Peyer's patch (tissue), 4 donors: ENCODE data around the gene CLCF1. TPM values are rescaled to one million over a fixed set of nuclear protein-coding genes. Genes with fewer than 3 reads are reported as not detected.

ENCODE experiments used
- DNase-seq, 3 donors: peaks; one replicate each; pipeline ENCODE4 v3.0.0-alpha.2; 2017 to 2019
- H3K27ac ChIP-seq, 4 donors: fragments of 200-600 bp; sonication (generic); one replicate each; pipeline ENCODE4 v1.5.1; 2016 to 2019
- H3K27me3 ChIP-seq, 2 donors: fragments of 200-600 bp; sonication (generic); one replicate each; pipeline ENCODE4 v1.5.1; 2019
- H3K36me3 ChIP-seq, 3 donors: fragments of 200-600 bp; sonication (generic); one replicate each; pipeline ENCODE4 v1.5.1; 2016 to 2019
- H3K4me1 ChIP-seq, 4 donors: fragments of 200-600 bp; sonication (generic); one replicate each; pipeline ENCODE4 v1.5.1; 2016 to 2019
- H3K4me3 ChIP-seq, 4 donors: fragments of 200-600 bp; sonication (generic); 1 replicate in 3 of 4; 2 replicates in 1 of 4; pipeline ENCODE4 v1.5.1; 2016 to 2019; ENCODE audit warnings: mild to moderate bottlenecking in 1 of 4
- H3K9me3 ChIP-seq, 4 donors: fragments of 200-600 bp; sonication (generic); one replicate each; pipeline ENCODE4 v1.5.1; 2016 to 2019; ENCODE audit warnings: mild to moderate bottlenecking in 1 of 4
- POLR2A ChIP-seq, 2 donors: fragments of 450-650 bp; IDR thresholded peaks; one replicate each; pipeline ENCODE4 v1.5.1; 2017; ENCODE audit warnings: antibody characterized with exemption in 2 of 2, mild to moderate bottlenecking in 2 of 2, moderate library complexity in 2 of 2
- total RNA-seq, 4 donors: library from RNA; depleted of rRNA; stranded (reverse); fragments of >200 nt; gene quantifications; one replicate each; pipeline ENCODE4 v1.1.0, GENCODE V29; 2016
- TF ChIP-seq, protein P1 (sequence below), 6 experiments: fragments of 450-650 bp in 4 of 6; fragments of 200-600 bp in 2 of 6; sonication (generic) in 1 of 6; IDR thresholded peaks; one replicate each; pipeline ENCODE4 v1.5.1; 2017 to 2019; ENCODE audit warnings: antibody characterized with exemption in 6 of 6, mild to moderate bottlenecking in 3 of 6, moderate library complexity in 1 of 6

The CLCF1 gene
- total RNA-seq, 4 donors from 2014 or later: 1.2 to 14.9 (median 7.5) TPM

DNA sequence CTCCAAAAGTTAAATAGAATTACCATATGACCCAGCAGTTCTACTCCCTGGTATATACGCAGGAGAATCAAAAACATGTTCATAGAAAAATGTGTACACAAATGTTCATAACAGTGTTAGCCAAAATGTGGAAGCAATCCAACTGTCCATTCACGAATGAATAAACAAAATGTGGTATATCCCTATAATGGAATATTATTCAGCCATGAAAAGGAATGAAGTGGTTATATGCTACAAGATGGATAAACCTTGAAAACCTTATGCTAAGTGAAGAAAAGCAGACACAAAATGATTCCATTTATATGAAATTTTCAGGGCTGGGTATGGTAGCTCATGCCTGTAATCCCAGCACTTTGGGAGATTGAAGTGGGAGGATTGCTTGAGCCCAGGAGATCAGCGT lies 36.1 kb downstream of the CLCF1 start:
- no peaks in the 10 kb centered on the region for H3K9me3 ChIP-seq
- DNase-seq: no peak
- H3K27ac ChIP-seq: no peak overlapping the region
- H3K27me3 ChIP-seq: no peaks in the 10 kb centered on the region
- no peak for TF ChIP-seq POLR2A (IDR thresholded peaks at IDR 0.05)
- TF ChIP-seq, protein P1, sequence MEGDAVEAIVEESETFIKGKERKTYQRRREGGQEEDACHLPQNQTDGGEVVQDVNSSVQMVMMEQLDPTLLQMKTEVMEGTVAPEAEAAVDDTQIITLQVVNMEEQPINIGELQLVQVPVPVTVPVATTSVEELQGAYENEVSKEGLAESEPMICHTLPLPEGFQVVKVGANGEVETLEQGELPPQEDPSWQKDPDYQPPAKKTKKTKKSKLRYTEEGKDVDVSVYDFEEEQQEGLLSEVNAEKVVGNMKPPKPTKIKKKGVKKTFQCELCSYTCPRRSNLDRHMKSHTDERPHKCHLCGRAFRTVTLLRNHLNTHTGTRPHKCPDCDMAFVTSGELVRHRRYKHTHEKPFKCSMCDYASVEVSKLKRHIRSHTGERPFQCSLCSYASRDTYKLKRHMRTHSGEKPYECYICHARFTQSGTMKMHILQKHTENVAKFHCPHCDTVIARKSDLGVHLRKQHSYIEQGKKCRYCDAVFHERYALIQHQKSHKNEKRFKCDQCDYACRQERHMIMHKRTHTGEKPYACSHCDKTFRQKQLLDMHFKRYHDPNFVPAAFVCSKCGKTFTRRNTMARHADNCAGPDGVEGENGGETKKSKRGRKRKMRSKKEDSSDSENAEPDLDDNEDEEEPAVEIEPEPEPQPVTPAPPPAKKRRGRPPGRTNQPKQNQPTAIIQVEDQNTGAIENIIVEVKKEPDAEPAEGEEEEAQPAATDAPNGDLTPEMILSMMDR (IDR thresholded peaks at IDR 0.05): no peak
- no peaks in the 10 kb centered on the region for H3K4me1 ChIP-seq
- H3K36me3 ChIP-seq: no peaks in the 10 kb centered on the region
- H3K4me3 ChIP-seq: no peak overlapping the region

DNA sequence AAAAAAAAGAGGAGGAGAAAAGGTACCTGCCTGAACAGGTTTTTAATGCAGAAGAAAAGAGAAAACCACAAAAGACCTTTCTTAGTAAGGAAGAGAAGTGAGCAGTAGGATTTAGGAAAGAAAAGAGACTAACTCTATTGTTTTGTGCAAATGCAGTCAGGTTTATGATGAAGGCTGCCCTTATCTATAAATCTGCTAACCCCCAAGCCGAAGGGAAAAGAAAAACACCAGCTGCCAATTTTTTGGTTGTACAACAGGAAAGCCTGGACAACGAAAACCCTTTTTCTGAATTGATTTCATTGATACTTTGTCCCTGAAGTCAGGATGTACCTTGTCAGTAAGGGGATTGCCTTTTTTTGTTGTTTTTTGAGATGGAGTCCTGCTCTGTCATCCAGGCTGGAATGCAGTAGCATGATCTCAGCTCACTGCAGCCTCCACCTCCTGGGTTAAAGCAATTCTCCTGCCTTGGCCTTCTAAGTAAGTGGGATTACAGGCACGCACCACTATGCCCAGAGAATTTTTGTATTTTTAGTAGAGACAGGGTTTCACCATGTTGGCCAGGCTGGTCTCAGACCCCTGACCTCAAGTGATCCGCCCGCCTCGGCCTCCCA lies 41.2 kb downstream of the CLCF1 start:
- H3K4me1 ChIP-seq: no peaks in the 10 kb centered on the region

DNA sequence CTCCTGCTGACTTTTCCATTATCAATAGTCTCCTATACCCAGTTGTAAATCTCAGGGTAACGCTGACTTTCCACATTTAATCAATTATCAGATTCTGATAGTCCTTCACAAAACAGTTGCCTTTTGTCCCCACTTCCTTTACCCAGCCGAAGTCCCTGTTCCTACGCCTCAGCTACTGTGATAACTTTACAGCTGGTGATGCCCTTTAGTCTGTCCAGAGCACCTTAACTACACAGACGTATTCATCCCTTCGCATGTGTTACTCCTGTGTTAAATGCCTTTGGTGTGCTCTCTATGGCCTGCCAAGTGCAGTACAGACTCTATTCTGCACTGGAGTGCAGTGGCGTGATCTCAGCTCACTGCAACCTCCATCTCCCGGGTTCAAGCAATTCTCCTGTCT lies 49.9 kb downstream of the CLCF1 start:
- H3K27me3 ChIP-seq: no peaks in the 10 kb centered on the region
- H3K36me3 ChIP-seq: no peaks in the 10 kb centered on the region
- TF ChIP-seq, protein P1 (IDR thresholded peaks at IDR 0.05): no peak
- no peak for TF ChIP-seq POLR2A (IDR thresholded peaks at IDR 0.05)
- no peak overlapping the region for H3K27ac ChIP-seq
- peaks cover 0 to 17% (median under 1%) of the 10 kb centered on the region in 4 donors for H3K4me1 ChIP-seq
- no peak overlapping the region for H3K4me3 ChIP-seq
- no peak for DNase-seq
- H3K9me3 ChIP-seq: no peaks in the 10 kb centered on the region

More for the DNA sequence above, 41.2 kb downstream of the CLCF1 start:
- Histone ChIP-seq H3K36me3 (peaks cover 0 to 4% (median 0%) of the 10 kb centered on the region in 3 donors), H3K27me3 (no peaks in the 10 kb centered on the region), H3K9me3 (no peaks in the 10 kb centered on the region), H3K27ac (no peak overlapping the region), H3K4me3 (no peak overlapping the region)
- TF ChIP-seq, protein P1 (IDR thresholded peaks at IDR 0.05): no peak
- no peak for TF ChIP-seq POLR2A (IDR thresholded peaks at IDR 0.05)
- DNase-seq: no peak

DNA sequence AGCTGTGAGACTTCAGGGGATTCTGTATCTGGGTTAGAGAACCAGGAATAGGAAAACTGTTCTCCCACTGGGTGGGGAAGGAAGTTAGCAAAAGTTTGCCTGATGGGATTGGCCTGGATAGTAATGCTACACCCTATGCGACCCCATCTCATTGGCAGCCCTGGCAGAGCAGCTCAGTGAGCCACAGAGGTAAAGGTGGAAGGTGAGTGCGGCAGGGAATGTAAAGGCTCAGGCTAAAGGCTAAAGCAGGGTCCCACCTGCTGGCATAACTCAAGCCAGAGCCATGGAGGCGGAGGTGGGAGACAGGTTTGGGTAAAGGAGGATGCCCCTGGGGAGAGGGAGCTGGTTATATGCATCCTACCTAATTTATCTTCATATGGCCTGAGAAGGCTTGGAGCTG lies 51.3 kb downstream of the CLCF1 start:
- Histone ChIP-seq H3K9me3 (no peaks in the 10 kb centered on the region), H3K27me3 (no peaks in the 10 kb centered on the region), H3K27ac (no peak overlapping the region), H3K36me3 (no peaks in the 10 kb centered on the region), H3K4me3 (no peak overlapping the region), H3K4me1 (peaks cover 0 to 21% (median 2%) of the 10 kb centered on the region in 4 donors)
- no peak for DNase-seq
- no peak for TF ChIP-seq POLR2A (IDR thresholded peaks at IDR 0.05)
- TF ChIP-seq, protein P1 (IDR thresholded peaks at IDR 0.05): no peak

DNA sequence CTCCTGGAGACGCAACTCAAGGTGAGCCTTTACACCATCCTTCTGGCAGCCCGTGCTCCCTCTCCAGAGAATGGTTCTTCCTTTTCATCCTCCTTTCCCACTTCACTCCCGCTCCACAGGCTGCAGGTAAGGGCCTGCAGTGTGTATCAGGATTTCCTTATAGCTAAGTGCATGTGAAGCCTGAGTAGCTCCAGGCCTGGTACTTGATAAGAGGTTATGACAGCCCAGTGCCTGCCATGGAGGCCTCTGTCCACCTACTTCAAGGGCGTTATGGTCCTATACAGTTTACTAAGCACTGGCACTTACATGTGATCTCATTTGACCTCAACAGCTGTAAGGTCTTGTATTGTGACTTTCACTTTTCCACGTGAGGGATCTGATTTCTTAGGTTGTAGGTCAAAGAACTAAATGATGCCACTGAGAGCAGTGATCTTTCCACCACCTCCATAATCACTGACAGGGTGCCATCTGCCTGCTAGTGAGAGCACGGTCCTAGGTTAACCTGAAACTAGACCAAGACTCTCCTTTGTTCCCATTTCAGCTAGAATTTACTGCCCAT lies 52.0 kb downstream of the CLCF1 start:
- H3K4me3 ChIP-seq: no peak overlapping the region
- H3K27me3 ChIP-seq: no peaks in the 10 kb centered on the region
- no peaks in the 10 kb centered on the region for H3K9me3 ChIP-seq
- DNase-seq: no peak
- no peak overlapping the region for H3K27ac ChIP-seq
- no peaks in the 10 kb centered on the region for H3K36me3 ChIP-seq
- no peak for TF ChIP-seq POLR2A (IDR thresholded peaks at IDR 0.05)
- TF ChIP-seq, protein P1 (IDR thresholded peaks at IDR 0.05): no peak
- H3K4me1 ChIP-seq: peaks cover 0 to 21% (median 2%) of the 10 kb centered on the region in 4 donors
